Activated B cell treated with CpG ODN at 0.5 μM for 24 hours (primary cell): Measurements from ENCODE around the gene CCNQ. TPM values are rescaled to one million over a fixed set of nuclear protein-coding genes. Genes with fewer than 3 reads are reported as not detected.

Source experiments
- ATAC-seq: fragments of 200-7000 bp; cut with Tn5 transposase; one replicate; pipeline ENCODE4 v1.10.0; 2021; ENCODE audit warnings: low read depth, mild to moderate bottlenecking, moderate library complexity
- CTCF ChIA-PET: fragments of 350-600 bp; sonication (Branson Sonifier 250); formaldehyde crosslinking; loops from one replicate; lab custom pipeline; 2021; ENCODE audit warnings: antibody characterized with exemption; lab: Charles Lee
- POLR2A ChIA-PET: fragments of 350-600 bp; sonication (Branson Sonifier 250); formaldehyde crosslinking; loops from one replicate; lab custom pipeline; 2021; ENCODE audit warnings: antibody characterized with exemption; lab: Charles Lee
- DNase-seq: peaks from one replicate; pipeline ENCODE4 v3.0.0; 2022
- H3K27ac Mint-ChIP-seq: one replicate; pipeline ENCODE4 v1.8.0; 2020; ENCODE audit warnings: mixed read lengths
- H3K27me3 Mint-ChIP-seq: one replicate; pipeline ENCODE4 v1.8.0; 2021; ENCODE audit warnings: mixed read lengths
- H3K36me3 Mint-ChIP-seq: one replicate; pipeline ENCODE4 v1.8.0; 2021; ENCODE audit warnings: low read depth, mixed read lengths
- H3K4me1 Mint-ChIP-seq: one replicate; pipeline ENCODE4 v1.8.0; 2021; ENCODE audit warnings: mixed read lengths
- H3K4me3 Mint-ChIP-seq: one replicate; pipeline ENCODE4 v1.8.0; 2020; ENCODE audit warnings: mild to moderate bottlenecking, mixed read lengths
- H3K9me3 Mint-ChIP-seq: one replicate; pipeline ENCODE4 v1.8.0; 2020; ENCODE audit warnings: mixed read lengths
- CTCF ChIP-seq: fragments of 200-600 bp; IDR thresholded peaks from one replicate; pipeline ENCODE4 v1.8.0; 2022; ENCODE audit warnings: antibody characterized with exemption, mild to moderate bottlenecking
- intact Hi-C: fragments of 100-400 bp; cut with micrococcal nuclease; formaldehyde crosslinking; loops from one replicate; pipeline ENCODE4 v1.15.1; 2024
- total RNA-seq: library from RNA; stranded (reverse); gene quantifications from 2 replicates; pipeline ENCODE4 v1.2.3, GENCODE V29; 2022

Gene CCNQ
- total RNA-seq, 1 donor from 2014 or later, result 25.8 TPM

- ChIA-PET POLR2A (no interaction called here), CTCF (no interaction called here)
- no peak for TF ChIP-seq CTCF
- Mint-ChIP-seq H3K27ac (no peak overlapping the region), H3K4me1 (peaks cover 2% of the 10 kb centered on the region), H3K9me3 (no peaks in the 10 kb centered on the region), H3K27me3 (no peaks in the 10 kb centered on the region), H3K4me3 (no peak overlapping the region), H3K36me3 (no peaks in the 10 kb centered on the region)
- no peak for ATAC-seq
- intact Hi-C loops, result no loop called here
- no peak for DNase-seq
These were observed 38.5 kb downstream of the CCNQ start for GRCh38 chrX:153560466-153560865.

GRCh38 chrX:153560000-153560399, 38.9 kb downstream of the CCNQ start:
- no peak for ATAC-seq
- CTCF ChIA-PET, result no interaction called here
- H3K36me3 Mint-ChIP-seq, result no peaks in the 10 kb centered on the region

GRCh38 chrX:153557618-153558355, 41.2 kb downstream of the CCNQ start:
- no peak for TF ChIP-seq CTCF
- intact Hi-C loops, result no loop called here
- DNase-seq (no peak), ATAC-seq (no peak)
- H3K27ac Mint-ChIP-seq, result no peak overlapping the region
- POLR2A ChIA-PET, result no interaction called here
- no peaks in the 10 kb centered on the region for H3K4me1 Mint-ChIP-seq
- no peak overlapping the region for H3K4me3 Mint-ChIP-seq
- no peaks in the 10 kb centered on the region for H3K27me3 Mint-ChIP-seq
- H3K9me3 Mint-ChIP-seq, result no peaks in the 10 kb centered on the region
- H3K36me3 Mint-ChIP-seq, result no peaks in the 10 kb centered on the region
- CTCF ChIA-PET, result interaction anchor here (5.5 kb wide), 1 partner anchor 104 kb away, joined by 37 read pairs; no protein-coding TSS in a partner anchor

More at GRCh38 chrX:153560000-153560399, 38.9 kb downstream of the CCNQ start:
- intact Hi-C loops, result no loop called here
- Mint-ChIP-seq H3K4me3 (no peak overlapping the region), H3K27ac (no peak overlapping the region), H3K4me1 (peaks cover 2% of the 10 kb centered on the region), H3K9me3 (no peaks in the 10 kb centered on the region), H3K27me3 (no peaks in the 10 kb centered on the region)
- DNase-seq, result no peak
- POLR2A ChIA-PET, result no interaction called here
- no peak for TF ChIP-seq CTCF

GRCh38 chrX:153556767-153557166, 42.2 kb downstream of the CCNQ start:
- POLR2A ChIA-PET, result no interaction called here
- no peaks in the 10 kb centered on the region for H3K27me3 Mint-ChIP-seq
- DNase-seq (no peak), ATAC-seq (no peak)
- no peak for TF ChIP-seq CTCF
- CTCF ChIA-PET, result interaction anchor here (2.6 to 5.5 kb wide), 2 partner anchors 105 to 112 kb away, joined by 23 to 37 read pairs; no protein-coding TSS in a partner anchor
- intact Hi-C loops, result no loop called here
- no peaks in the 10 kb centered on the region for H3K4me1 Mint-ChIP-seq
- H3K9me3 Mint-ChIP-seq, result no peaks in the 10 kb centered on the region
- no peaks in the 10 kb centered on the region for H3K36me3 Mint-ChIP-seq
- no peak overlapping the region for H3K4me3 Mint-ChIP-seq
- H3K27ac Mint-ChIP-seq, result no peak overlapping the region

GRCh38 chrX:153554519-153555167, 44.3 kb downstream of the CCNQ start:
- H3K9me3 Mint-ChIP-seq, result no peaks in the 10 kb centered on the region
- H3K36me3 Mint-ChIP-seq, result no peaks in the 10 kb centered on the region
- DNase-seq, result peak; percentile 49
- ChIA-PET CTCF (interaction anchor here (1.0 to 5.5 kb wide), 10 partner anchors 9 to 522 kb away, joined by 3 to 37 read pairs (median 4); partner anchors contain the start of gene DUSP9), POLR2A (interaction anchor here (0.6 kb wide), 1 partner anchor 103 kb away, joined by 9 read pairs; no protein-coding TSS in a partner anchor)
- TF ChIP-seq CTCF, result no peak
- H3K27me3 Mint-ChIP-seq, result no peaks in the 10 kb centered on the region
- no peak overlapping the region for H3K27ac Mint-ChIP-seq
- no peaks in the 10 kb centered on the region for H3K4me1 Mint-ChIP-seq
- ATAC-seq, result peak; percentile 68
- intact Hi-C loops, result loop anchor here (1.0 to 2.0 kb wide), 6 partner anchors 28 to 114 kb away; partner anchors contain the start of gene CCNQ
- no peak overlapping the region for H3K4me3 Mint-ChIP-seq
